ENCODE data around the gene ADORA1.

- TF ChIP-seq TAF1 (conservative IDR thresholded peaks at IDR 0.05) (no peak), RXRA (IDR thresholded peaks at IDR 0.05) (no peak), CTCF (IDR thresholded peaks at IDR 0.05; ENCODE audit: low read depth, low read length, missing input control) (no peak), FOXA1 (IDR thresholded peaks at IDR 0.05) (no peak), REST (IDR thresholded peaks at IDR 0.05) (no peak), ZBTB33 (IDR thresholded peaks at IDR 0.05) (no peak), SP1 (IDR thresholded peaks at IDR 0.05) (no peak), NR2F2 (IDR thresholded peaks at IDR 0.05) (no peak), MAX (IDR thresholded peaks at IDR 0.05) (no peak), RAD21 (IDR thresholded peaks at IDR 0.05) (no peak)
Measured at GRCh38 chr1:203082571-203083462, 44.7 kb upstream of the ADORA1 start.
